Urothelium cell line (cell line): ENCODE data around the gene C1orf167.

Source experiments
- DNase-seq: peaks from one replicate; pipeline ENCODE4 v3.0.0; 2011; ENCODE audit warnings: low spot score, mixed read lengths
- FAIRE-seq: peaks from 2 replicates; lab custom pipeline; 2011; peaks lifted over from hg19 to GRCh38; lab: Jason Lieb, UNC

Gene C1orf167

DNA sequence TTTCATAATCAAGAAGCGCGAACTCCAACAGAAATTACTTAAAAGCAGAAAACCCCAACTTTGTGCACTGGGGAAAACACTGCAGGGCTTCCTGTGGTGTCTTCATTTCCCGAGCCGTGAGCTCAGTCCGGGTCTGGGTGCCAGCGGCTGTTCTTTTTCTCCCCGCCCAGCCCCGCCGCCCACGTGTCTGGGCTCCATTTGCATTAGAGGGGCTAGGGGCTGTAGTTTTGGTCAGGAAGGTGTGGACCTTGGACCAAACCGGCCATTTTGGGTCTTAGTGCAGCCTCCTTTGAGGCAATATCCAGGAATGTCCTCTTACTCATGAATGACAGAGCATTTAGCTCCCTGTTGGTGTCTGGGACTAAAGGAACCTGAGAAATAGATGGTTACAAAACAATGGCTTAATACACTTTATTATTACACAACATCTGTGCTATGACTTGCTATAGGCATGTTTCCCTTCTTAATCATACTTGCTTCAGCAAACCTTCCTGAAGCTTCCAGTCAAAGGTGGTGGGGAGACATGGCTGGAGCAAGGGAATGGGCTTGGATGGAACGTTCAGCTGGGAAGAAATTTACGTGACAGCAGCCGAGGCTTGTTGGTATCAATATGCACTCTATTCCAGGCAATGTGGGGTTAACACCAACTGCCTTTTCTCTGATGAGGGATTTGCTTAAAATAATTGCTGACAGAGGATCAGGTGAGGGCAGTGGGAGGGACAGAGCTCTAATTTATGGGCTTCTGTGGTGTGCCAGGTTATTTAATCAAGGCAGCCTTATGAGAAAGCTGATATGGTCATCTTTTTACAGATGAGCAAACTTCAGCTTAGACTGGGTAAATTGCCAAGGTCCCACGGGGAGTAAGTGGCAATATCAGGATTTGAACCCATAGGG is 25.0 kb upstream of the C1orf167 start:
- no peak for FAIRE-seq
- DNase-seq = peak; percentile 18

DNA sequence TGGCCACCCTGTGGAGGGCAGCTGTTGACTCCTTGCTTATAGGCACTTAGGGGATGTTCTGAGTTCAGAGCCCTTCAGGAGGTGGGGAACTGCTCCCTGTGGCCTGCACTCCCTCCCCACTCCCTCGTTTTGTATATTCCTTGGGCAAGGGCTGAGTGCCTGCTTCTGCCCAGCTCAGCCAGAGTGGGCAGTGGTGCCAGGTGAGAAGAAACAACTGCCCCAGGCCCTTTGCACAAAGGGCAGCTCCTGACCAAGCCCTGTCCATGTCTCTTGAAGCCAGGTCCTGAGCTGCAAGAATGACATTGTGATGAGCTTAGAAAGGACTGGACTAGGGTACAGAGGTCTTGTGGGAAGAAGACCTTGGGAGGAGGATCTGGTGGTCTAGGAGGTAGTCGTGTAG is 23.9 kb upstream of the C1orf167 start:
- FAIRE-seq (no peak), DNase-seq (no peak)

DNA sequence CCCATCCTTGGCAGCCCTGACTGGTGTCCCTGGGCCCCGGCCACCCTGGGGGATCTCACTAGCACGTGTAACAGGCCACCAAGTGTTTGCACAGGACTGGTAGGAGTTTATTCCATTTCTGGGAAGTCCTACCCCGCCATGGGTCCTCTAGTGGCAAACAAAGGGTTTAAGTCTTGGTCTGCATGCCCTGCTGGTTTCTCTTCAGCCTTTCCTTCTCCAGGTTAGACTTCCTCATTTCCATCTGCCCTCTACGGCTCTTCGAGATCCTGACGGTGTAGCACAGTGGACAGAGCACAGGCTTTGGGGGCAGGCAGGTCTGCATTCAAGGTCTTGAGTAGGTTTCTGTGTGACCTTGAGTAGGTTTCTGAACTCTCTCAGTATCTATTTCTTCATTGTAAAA is 23.2 kb upstream of the C1orf167 start:
- DNase-seq = no peak
- no peak for FAIRE-seq

DNA sequence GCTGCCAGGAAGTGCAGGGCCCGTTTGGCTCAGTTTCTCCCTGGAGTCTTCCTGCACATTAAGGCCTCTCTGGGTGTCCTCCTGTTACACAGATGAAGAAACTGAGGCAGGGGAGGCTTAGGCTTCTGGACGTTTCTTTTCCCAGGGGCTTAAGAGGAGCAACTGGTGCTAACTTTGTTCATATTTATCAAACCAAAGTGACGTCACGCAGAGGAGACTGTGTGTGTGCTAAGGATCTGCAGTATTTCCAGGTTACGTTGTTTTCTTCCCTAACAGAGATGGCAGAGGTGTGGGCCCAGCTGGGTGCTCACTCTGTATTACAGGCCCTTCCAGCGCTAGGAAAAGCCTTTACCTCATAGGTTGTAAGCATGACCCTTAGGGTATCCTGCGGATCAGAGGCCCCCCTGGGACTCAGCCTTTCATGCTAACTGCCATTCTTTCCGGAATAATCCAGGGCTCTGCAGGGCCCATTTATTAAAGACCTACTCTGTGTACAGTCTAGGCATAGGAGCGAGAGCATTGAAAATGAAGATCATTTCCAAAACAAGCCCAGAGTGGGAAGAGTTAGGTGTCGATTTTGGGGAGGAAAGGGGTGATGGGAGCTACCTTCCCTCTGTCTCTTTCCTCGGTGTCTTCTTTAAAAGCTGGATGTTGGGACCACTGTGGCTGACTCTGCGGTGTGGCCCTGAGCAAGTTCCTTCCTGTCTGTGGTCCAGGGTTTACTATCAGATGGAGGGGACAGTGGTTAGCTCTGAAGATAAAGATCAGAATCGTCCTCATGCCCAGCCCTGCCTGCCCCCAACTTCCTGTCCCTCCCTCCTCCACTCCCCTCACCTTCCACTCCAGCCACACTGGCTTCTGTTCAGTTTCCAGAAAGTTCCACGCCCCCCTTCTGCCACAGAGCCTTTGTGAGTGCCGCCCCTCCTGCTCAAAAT is 21.5 kb upstream of the C1orf167 start:
- no peak for DNase-seq
- FAIRE-seq = no peak

DNA sequence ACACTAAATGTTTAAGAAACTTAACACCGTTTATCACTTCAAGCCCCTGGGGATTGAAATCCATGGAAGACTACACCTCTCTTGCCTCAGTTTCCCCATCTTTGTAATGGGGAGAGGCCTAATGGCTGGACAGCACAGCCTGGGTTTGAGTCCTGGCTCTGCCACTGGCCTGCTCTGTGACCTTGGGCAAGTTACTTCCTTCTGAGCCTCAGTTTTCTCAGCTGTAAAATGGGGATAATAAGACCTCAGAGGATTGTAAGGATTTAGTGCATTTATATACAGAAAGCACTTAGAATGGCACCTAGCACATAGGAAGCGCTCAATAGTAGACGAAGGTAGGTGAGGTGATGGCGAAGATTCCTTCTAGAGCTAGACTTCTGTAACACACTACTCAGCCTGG is 20.5 kb upstream of the C1orf167 start:
- FAIRE-seq = no peak
- no peak for DNase-seq

DNA sequence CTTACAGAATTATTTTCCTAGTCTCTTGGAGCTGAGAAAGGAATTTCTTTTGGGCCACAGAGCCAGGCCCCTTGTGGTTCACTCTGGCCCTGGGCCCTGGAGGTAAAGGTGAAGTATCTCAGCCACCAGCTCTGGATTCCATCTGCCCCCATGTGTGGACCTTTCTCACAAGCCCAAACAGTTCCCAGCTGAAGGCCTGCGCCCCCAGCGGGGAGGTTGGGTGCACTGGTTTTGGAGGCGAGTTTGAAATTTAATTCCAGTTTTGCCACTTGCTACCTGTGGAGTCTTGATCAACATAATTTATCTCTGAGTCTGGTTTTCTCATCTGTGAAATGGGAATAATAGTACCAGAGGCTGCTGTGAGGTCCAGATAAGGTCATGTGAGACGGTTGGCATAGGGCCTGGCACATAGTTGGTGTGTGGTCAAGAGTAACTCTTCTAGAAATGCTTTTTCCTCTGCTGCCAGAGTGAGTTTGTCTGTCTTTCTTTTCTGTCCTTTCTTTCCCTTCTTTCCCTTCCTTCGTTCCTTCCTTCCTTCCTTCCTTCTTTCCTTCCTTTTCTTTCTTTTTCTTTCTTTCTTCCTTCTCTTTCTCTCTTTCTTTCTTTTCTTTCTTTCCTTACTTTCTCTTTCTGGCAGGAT is 20.0 kb upstream of the C1orf167 start:
- DNase-seq = no peak
- FAIRE-seq = no peak

DNA sequence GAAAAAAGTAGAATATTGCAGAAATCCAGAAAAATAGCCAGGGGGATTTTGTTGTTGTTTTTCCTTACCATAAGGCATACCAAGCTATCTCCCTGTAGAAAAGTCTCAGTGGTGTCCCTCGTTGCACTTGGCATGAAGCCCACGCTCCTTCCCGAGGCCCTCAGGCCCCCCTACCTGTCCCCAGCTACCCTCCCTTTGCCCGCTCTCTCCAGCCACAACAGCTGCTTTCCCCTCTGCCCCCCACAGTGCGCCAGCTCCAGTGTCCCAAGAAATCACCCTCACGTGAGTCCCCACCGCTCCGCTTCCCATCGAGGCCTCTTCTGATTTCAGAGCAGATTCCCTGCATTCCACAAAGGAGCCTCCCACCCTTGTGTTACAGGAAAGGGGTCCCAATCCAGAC is 17.7 kb upstream of the C1orf167 start:
- FAIRE-seq (no peak), DNase-seq (no peak)

DNA sequence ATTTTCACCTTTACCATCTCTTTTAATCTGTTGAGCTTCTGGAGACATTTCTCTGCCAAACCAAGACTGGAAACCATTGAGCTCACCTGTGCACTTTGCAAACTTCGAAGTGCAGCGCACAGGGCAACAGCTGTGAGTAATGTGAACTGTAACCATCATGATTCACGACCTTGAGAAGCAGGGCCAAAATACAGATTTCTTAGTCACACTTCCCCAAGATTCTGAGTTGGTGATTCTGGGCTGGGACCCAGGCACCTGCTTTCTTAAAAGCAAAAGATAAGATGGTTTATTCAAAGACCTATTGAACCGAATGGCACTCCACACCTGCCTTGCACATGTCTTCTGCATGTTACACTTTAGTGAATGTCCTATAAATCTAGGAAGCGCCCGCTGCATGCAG is 15.9 kb upstream of the C1orf167 start:
- no peak for DNase-seq
- FAIRE-seq = no peak

DNA sequence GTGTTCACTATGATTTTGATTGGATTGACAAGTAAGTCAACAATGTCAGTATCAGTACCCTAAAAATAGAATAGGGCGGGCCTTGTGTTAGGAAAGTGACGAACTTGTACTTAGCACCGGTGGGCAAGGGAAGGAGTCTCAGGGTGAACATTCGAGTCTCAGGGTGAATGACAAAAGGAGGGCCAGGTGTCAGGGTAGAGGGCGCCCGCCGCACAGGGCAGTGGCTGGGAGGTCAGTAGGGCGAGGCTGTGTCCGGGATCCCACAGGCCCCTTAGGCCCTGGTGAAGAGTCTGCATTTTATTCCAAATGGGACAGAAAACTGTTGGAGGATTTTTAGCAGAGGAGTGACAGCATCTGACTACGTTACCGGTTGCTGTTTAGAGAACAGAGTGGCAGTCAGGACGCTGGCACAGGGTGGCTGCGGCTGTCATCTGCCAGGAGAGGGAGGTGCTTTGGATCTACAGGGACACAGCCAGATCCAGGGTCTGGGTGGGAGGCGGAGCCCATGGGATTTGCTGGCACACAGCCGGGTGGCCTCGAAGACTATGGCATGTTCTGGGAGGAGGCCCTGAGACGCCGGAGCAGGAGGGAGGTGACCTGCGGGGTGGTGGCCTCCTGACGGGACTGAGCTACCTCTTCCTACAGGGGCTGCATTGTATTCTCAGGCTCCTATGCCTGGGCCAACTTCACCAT is 15.1 kb upstream of the C1orf167 start:
- FAIRE-seq = no peak

DNA sequence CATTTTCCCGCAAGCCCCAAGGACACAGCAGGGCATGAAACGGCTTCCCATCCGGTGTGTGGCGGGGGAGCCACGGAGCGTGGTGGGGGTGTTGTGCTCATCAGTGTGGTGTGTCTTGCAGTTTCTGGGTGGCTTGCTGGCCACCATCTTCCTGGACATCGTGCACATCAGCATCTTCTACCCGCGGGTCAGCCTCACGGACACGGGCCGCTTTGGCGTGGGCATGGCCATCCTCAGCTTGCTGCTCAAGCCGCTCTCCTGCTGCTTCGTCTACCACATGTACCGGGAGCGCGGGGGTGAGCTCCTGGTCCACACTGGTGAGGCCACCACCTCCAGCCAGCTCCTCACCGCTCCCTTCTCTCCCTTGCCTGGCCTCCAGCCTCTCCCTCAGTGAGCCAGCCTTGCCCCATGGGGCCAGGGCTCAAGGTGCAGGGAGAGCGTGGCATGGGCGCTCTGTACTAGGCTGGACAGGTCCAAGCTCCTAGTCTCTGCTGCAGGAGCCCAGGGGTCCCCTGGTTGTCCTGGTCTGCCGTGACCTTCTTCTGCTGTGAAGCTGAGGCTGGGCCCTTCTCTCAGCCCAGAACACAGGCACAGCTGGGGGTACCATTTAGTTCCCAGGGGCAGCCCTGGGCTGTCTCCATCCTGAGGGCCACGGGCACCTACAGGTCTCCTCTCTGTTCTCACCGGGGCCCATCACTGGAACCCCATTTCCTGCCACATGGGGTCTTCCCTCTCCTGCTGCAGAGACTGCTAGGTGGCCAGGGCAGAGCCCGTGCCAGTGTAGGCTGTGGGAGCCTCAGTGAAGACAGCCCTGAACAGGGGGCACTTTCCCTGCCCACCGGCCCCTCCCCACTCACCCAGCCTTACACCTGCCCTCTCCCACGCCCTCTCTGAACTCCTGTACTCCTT is 13.4 kb upstream of the C1orf167 start:
- FAIRE-seq = no peak
- DNase-seq = no peak

More for the DNA sequence above, 15.1 kb upstream of the C1orf167 start:
- no peak for DNase-seq

DNA sequence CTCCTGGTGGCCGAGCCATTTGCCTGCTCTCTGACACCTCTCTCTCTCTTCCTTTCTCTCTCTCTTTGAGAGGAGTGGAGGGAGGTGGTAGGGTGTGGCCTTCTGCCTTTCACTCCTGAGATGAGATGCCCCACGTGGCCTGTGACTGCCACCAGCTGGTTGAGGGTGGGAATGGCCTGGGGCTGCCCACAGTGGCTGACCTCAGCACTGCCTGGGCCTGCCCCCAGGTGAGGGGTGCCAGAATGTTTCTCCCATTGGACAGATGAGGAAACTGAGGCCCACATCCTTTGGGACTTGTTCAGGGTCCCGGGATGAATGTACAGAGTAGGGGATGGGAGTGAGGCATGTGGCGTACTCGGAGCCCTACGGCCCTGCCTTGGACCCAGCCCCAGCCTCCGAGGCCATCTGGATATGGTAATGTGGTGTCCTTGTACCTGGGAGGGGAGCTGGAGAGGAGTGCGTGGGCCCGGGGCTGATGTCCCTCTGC is 12.7 kb upstream of the C1orf167 start:
- no peak for FAIRE-seq
- DNase-seq = peak; percentile 70

DNA sequence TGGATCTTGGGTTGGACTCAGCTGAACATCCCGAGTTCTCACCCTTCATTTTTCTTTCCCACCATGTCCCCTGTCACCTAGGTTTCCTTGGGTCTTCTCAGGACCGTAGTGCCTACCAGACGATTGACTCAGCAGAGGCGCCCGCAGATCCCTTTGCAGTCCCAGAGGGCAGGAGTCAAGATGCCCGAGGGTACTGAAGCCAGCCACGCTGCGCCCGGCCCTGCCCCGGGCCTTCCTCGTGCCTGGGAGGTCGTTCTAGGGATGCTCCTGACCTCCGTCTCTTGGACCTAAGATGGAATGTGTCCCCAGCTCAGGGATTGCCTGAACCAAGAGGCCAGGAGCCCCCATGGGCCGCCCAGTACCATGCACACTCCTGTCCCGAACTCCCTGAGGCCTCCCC is 12.0 kb upstream of the C1orf167 start:
- FAIRE-seq (no peak), DNase-seq (no peak)

DNA sequence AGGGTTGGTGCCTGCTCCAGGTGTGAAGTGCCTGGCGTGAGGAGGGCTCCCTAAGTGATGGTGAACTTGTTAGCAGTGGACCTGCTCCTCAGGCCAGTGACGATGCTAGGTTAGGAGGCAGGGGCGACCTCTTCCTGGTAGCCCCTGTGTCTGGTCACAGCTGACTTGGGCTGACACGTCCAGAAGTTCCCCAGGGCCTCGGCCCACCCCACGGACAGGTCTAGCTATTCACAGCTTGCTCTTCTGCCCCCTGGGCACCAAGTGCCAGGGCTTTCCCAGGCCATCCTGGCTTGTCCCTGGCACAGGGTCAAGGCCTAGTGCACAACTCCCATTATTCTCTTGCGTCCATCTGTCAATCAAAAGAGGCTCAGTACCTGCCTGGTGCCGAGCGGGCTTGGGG is 10.9 kb upstream of the C1orf167 start:
- FAIRE-seq (no peak), DNase-seq (no peak)

DNA sequence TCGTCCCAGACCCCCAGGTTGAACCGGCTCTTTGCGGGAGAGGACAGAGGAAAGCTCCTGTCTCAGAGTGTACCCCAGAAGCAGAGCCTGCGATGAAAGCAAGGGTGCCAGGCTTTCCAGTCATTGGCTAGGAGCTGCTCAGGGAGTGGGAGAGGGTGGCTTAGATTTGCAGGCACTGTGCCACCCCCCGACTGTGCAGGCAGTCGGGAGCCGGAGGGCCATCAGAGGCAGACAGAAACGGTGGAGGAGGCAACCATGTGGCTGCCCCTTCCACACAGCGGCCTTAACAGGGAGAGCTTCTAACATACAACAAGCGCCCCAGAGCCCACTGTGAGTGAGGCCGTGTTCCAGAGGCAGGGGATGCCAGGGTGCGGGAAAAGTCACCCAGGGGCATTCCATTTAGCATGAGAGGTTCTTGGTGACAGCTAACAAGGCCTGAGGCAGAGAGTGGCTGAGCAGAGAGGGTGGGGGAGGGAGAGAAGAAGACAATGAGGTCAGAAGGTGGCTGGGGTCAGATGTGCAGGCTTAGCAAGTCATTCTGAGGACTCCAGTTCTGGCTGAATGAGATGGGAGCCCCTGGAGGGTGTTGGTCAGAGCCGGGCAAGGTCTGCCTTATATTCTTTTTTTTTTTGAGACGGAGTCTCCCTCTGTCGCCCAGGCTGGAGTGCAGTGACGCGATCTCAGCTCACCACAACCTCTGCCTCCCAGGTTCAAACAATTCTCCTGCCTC is 9.5 kb upstream of the C1orf167 start:
- FAIRE-seq (no peak), DNase-seq (no peak)

DNA sequence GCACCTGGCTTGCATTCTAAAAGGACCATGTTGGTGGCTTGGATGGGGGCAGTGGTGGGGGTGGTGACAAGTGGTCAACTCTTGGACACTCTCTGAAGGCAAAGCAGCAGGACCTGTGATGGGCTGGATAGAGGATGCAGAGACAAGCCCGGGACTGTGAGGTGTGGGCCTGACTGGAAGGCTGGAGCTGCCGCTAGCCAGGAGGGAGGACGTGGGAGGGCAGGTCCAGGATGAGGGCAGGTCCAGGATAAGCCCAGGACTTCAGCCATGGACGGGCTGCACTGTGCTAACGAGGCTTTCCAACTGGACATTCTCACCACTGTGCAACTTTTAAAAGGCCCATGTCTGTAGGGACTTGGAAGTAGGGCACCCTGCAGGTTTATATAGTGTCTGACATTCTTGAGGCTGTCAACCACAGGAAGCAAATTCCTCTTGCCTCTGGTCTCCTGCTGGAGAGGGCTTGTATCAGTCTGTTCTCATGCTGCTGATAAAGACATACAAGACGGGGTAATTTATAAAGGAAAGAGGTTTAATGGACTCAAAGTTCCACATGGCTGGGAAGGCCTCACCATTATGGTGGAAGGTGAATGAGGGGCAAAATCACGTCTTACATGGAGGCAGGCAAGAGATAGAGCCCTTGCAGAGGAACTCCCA is 8.3 kb upstream of the C1orf167 start:
- no peak for FAIRE-seq
- no peak for DNase-seq

DNA sequence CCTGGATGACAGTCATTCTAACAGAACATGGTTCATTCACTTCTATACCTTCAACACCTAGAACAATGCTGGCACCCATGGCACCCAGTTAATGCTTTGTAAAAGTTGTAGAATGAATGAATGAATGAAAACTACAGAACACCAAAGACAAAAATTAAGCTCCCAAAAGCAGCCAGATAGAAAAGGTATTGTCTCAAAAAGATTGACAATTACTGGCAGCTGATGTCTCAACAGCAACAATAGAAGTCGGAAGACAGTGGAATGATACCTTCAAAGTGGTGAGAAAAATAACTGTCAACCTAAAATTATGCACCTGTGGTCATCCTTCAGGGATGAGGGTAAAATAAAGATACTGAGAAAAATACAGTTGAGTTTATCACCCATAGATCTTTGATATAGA is 4.9 kb upstream of the C1orf167 start:
- FAIRE-seq (no peak), DNase-seq (no peak)

DNA sequence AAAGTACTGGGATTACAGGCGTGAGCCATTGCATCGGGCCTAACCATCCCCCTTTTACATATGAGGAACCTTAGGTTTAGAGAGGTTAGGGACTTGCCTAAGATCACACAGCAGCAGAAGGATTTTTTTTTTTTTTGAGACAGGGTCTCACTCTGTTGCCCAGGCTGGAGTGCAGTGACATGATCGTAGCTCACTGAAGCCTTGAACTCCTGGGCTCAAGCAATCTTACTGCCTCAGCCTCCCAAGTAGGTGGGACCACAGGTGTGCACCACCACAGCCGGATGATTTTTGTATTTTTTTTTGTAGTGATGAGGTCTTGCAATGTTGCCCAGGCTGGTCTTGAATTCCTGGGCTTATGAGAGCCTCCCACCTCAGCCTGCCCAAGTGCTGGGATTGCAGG is 2.2 kb upstream of the C1orf167 start:
- FAIRE-seq (no peak), DNase-seq (no peak)

DNA sequence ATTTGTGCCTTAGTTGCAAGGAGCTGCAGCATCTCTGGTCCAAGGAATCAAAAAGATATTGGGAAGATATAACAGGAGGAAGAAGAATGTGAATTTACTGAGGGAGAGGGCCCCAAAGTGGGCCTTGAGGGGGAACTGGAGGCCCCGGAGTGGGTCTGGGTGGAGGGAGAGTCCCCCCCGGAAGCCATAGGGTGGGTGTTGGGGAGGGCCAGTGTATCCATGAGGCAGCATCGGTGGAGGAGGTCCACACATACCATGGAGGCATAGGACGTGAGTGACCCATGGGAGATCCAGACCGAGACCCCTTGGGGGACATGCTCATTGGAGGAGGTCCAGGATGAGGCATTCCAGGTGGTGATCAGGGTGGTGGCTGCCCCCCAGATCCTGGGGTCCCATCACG is 708 bp upstream of the C1orf167 start:
- no peak for FAIRE-seq
- DNase-seq = no peak
